Vagina (tissue), 2 donors: ENCODE results near the gene SPOCK1.

ENCODE experiments used
- POLR2A ChIP-seq, 2 donors: fragments of 450-650 bp; IDR thresholded peaks; one replicate each; pipeline ENCODE4 v1.6.1; 2017; ENCODE audit warnings: antibody characterized with exemption in 2 of 2, mild to moderate bottlenecking in 2 of 2, moderate library complexity in 2 of 2
- TF ChIP-seq, protein P1 (sequence below), 3 experiments: fragments of 450-650 bp in 2 of 3; fragments of 200-600 bp in 1 of 3; sonication (generic) in 1 of 3; IDR thresholded peaks; one replicate each; pipeline ENCODE4 v1.5.1; 2017 to 2019; ENCODE audit warnings: antibody characterized with exemption in 3 of 3, mild to moderate bottlenecking in 2 of 3, moderate library complexity in 2 of 3

DNA sequence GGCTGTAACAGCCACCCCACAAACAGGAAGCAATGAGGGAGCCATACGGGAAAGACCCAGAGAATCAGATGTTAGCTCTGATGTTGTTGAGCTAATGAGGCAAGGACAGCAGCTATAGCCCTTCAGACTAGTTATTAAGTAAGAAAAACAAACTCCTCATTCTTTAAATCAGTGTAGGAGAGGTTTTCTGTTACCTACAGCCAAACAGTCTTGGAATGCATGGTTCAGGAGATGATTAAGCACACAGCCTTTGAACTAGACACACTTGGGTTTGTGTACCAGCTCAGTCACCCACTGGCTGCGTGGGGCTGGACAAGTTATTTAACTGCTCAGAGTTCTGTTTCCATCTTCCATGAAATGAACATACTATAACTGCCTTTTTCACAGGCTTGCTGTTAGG lies 68.1 kb downstream of the SPOCK1 start:
- TF ChIP-seq, protein P1, sequence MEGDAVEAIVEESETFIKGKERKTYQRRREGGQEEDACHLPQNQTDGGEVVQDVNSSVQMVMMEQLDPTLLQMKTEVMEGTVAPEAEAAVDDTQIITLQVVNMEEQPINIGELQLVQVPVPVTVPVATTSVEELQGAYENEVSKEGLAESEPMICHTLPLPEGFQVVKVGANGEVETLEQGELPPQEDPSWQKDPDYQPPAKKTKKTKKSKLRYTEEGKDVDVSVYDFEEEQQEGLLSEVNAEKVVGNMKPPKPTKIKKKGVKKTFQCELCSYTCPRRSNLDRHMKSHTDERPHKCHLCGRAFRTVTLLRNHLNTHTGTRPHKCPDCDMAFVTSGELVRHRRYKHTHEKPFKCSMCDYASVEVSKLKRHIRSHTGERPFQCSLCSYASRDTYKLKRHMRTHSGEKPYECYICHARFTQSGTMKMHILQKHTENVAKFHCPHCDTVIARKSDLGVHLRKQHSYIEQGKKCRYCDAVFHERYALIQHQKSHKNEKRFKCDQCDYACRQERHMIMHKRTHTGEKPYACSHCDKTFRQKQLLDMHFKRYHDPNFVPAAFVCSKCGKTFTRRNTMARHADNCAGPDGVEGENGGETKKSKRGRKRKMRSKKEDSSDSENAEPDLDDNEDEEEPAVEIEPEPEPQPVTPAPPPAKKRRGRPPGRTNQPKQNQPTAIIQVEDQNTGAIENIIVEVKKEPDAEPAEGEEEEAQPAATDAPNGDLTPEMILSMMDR (IDR thresholded peaks at IDR 0.05), result no peak
- TF ChIP-seq POLR2A (IDR thresholded peaks at IDR 0.05), result no peak
